HEK293 (cell line): ENCODE measurements around the gene VPS13D.

Source experiments
- HOXC10 ChIP-seq: sonication (generic); formaldehyde crosslinking; IDR thresholded peaks from 2 replicates; pipeline ENCODE4 v1.8.1; 2023; ENCODE audit warnings: mild to moderate bottlenecking, missing genetic modification reagents
- KLF16 ChIP-seq: fragments of 450-650 bp; formaldehyde crosslinking; IDR thresholded peaks from 2 replicates; pipeline ENCODE4 v1.5.1; 2017; ENCODE audit warnings: missing biosample characterization, missing genetic modification characterization
- OSR2 ChIP-seq: fragments of 450-650 bp; formaldehyde crosslinking; IDR thresholded peaks from 2 replicates; pipeline ENCODE4 v1.5.1; 2016; ENCODE audit warnings: missing biosample characterization, missing genetic modification characterization
- REST ChIP-seq: fragments of 450-650 bp; formaldehyde crosslinking; IDR thresholded peaks from 2 replicates; pipeline ENCODE4 v1.5.1; 2016; ENCODE audit warnings: missing biosample characterization, missing genetic modification characterization
- SCRT2 ChIP-seq: fragments of 450-650 bp; formaldehyde crosslinking; IDR thresholded peaks from 2 replicates; pipeline ENCODE4 v1.5.1; 2016; ENCODE audit warnings: missing biosample characterization, missing genetic modification characterization
- ZFP41 ChIP-seq: fragments of 450-650 bp; formaldehyde crosslinking; IDR thresholded peaks from 2 replicates; pipeline ENCODE4 v1.5.1; 2016; ENCODE audit warnings: missing biosample characterization, missing genetic modification characterization, borderline replicate concordance
- ZFP69B ChIP-seq: fragments of 450-650 bp; formaldehyde crosslinking; IDR thresholded peaks from 2 replicates; pipeline ENCODE4 v1.5.1; 2016; ENCODE audit warnings: missing biosample characterization, missing genetic modification characterization
- ZNF112 ChIP-seq: fragments of 450-650 bp; formaldehyde crosslinking; IDR thresholded peaks from 2 replicates; pipeline ENCODE4 v1.5.0; 2017; ENCODE audit warnings: missing biosample characterization, missing genetic modification characterization
- ZNF121 ChIP-seq: fragments of 450-650 bp; formaldehyde crosslinking; IDR thresholded peaks from 2 replicates; pipeline ENCODE4 v1.5.1; 2016; ENCODE audit warnings: missing biosample characterization, missing genetic modification characterization
- ZNF2 ChIP-seq: fragments of 450-650 bp; formaldehyde crosslinking; IDR thresholded peaks from 2 replicates; pipeline ENCODE4 v1.5.1; 2016; ENCODE audit warnings: missing biosample characterization, missing genetic modification characterization
- ZNF223 ChIP-seq: fragments of 450-650 bp; formaldehyde crosslinking; IDR thresholded peaks from 2 replicates; pipeline ENCODE4 v1.5.1; 2016; ENCODE audit warnings: missing biosample characterization, missing genetic modification characterization
- ZNF239 ChIP-seq: fragments of 450-650 bp; formaldehyde crosslinking; IDR thresholded peaks from 2 replicates; pipeline ENCODE4 v1.5.1; 2016; ENCODE audit warnings: missing biosample characterization, missing genetic modification characterization
- ZNF416 ChIP-seq: fragments of 450-650 bp; formaldehyde crosslinking; IDR thresholded peaks from 2 replicates; pipeline ENCODE4 v1.5.1; 2016; ENCODE audit warnings: missing biosample characterization, missing genetic modification characterization
- ZNF423 ChIP-seq: fragments of 450-650 bp; formaldehyde crosslinking; IDR thresholded peaks from 2 replicates; pipeline ENCODE4 v1.5.1; 2016; ENCODE audit warnings: missing biosample characterization, missing genetic modification characterization
- ZNF501 ChIP-seq: fragments of 450-650 bp; formaldehyde crosslinking; IDR thresholded peaks from 2 replicates; pipeline ENCODE4 v1.5.1; 2016; ENCODE audit warnings: missing biosample characterization, missing genetic modification characterization
- ZNF560 ChIP-seq: fragments of 450-650 bp; formaldehyde crosslinking; IDR thresholded peaks from 2 replicates; pipeline ENCODE4 v1.5.1; 2017; ENCODE audit warnings: missing biosample characterization, missing genetic modification characterization, borderline replicate concordance
- ZNF571 ChIP-seq: fragments of 450-650 bp; formaldehyde crosslinking; IDR thresholded peaks from 2 replicates; pipeline ENCODE4 v1.5.0; 2017; ENCODE audit warnings: missing biosample characterization, missing genetic modification characterization
- ZNF580 ChIP-seq: fragments of 450-650 bp; formaldehyde crosslinking; IDR thresholded peaks from 2 replicates; pipeline ENCODE4 v1.5.1; 2016; ENCODE audit warnings: missing biosample characterization, missing genetic modification characterization
- ZNF624 ChIP-seq: fragments of 450-650 bp; formaldehyde crosslinking; IDR thresholded peaks from 2 replicates; pipeline ENCODE4 v1.5.1; 2017; ENCODE audit warnings: missing biosample characterization, missing genetic modification characterization
- ZNF658 ChIP-seq: fragments of 450-650 bp; formaldehyde crosslinking; IDR thresholded peaks from 2 replicates; pipeline ENCODE4; 2016; ENCODE audit warnings: missing biosample characterization, missing genetic modification characterization
- ZNF776 ChIP-seq: fragments of 450-650 bp; formaldehyde crosslinking; IDR thresholded peaks from 2 replicates; pipeline ENCODE4 v1.5.0; 2017; ENCODE audit warnings: missing biosample characterization, missing genetic modification characterization, borderline replicate concordance
- ZSCAN16 ChIP-seq: fragments of 450-650 bp; formaldehyde crosslinking; IDR thresholded peaks from 2 replicates; pipeline ENCODE4 v1.5.1; 2016; ENCODE audit warnings: missing biosample characterization, missing genetic modification characterization
- TF ChIP-seq, protein P1 (sequence below): fragments of 450-650 bp; formaldehyde crosslinking; IDR thresholded peaks from 2 replicates; pipeline ENCODE4 v1.5.1; 2016; ENCODE audit warnings: missing biosample characterization, missing genetic modification characterization
- TF ChIP-seq, protein P2 (sequence below): sonication (generic); formaldehyde crosslinking; IDR thresholded peaks from 2 replicates; pipeline ENCODE4 v1.8.1; 2022; ENCODE audit warnings: mild to moderate bottlenecking, moderate library complexity, missing genetic modification reagents
- TF ChIP-seq, protein P3 (sequence below): fragments of 450-650 bp; formaldehyde crosslinking; IDR thresholded peaks from 2 replicates; pipeline ENCODE4 v1.5.1; 2016; ENCODE audit warnings: missing biosample characterization, missing genetic modification characterization
- TF ChIP-seq, protein P4 (sequence below): fragments of 450-650 bp; formaldehyde crosslinking; IDR thresholded peaks from 2 replicates; pipeline ENCODE4 v1.5.1; 2017; ENCODE audit warnings: missing biosample characterization, missing genetic modification characterization
- TF ChIP-seq, protein P5 (sequence below): fragments of 450-650 bp; formaldehyde crosslinking; IDR thresholded peaks from 2 replicates; pipeline ENCODE4 v1.5.1; 2017; ENCODE audit warnings: missing biosample characterization, mild to moderate bottlenecking, missing genetic modification characterization, moderate library complexity

VPS13D gene

DNA sequence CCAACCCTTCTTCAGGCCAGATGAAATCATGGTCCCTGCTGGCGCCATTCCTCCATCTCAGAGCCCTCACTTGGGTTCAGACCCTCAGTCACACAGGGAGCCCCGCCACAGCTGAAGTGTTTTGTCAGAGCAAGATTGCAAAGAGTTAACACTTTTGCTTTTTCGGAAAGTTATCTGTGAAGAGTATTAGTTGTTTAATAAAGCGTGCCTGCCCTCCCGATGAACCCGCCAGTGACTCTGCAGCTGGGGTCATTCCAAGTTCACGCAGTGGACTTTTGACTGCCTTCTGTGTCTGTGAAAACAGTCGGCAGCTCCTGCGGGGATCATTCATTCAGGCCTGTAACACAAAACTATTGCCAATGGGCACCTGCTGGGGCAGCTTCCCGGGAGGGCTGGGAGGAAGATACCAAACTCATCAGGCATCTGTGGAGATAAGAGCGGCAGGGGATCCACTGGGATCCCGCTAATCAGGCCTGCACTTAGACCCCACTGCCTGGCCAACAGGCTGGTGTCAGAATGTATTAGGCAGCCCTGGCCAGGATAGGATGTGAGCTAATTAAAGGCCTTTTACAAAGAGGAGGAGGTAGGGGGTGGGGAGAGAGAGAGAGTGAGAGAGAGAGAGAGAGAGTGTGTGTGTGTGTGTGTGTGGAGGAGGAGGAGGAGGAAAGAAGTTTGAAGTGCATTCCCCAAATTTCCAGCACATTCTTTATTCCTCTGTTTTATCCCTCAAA, 203.7 kb downstream of the VPS13D start (continued):
- TF ChIP-seq ZNF223 (tag by site-specific recombination) (0 out of 2 replicates have a peak, but pooled peaks have one; percentile 39), REST (tag by site-specific recombination) (no peak), ZNF624 (tag by site-specific recombination) (0 out of 2 replicates have a peak, but pooled peaks have one; percentile 29), ZNF501 (tag by site-specific recombination) (0 out of 2 replicates have a peak, but pooled peaks have one; percentile 34), ZNF239 (tag by site-specific recombination) (peak; percentile 62; the same call in 1 of the 2 replicates), ZNF2 (peak; percentile 70), ZNF112 (no peak), ZNF560 (tag by site-specific recombination) (no peak), ZFP69B (tag by site-specific recombination) (peak; percentile 79), ZNF571 (tag by site-specific recombination) (no peak; the same call in 1 of the 2 replicates), OSR2 (tag by site-specific recombination) (peak; percentile 11), ZSCAN16 (tag by site-specific recombination) (peak; percentile 70; the same call in 1 of the 2 replicates), ZNF658 (tag by site-specific recombination) (no peak), KLF16 (tag by site-specific recombination) (peak; percentile 91), ZNF121 (tag by site-specific recombination) (peak; percentile 99), HOXC10 (no peak), ZFP41 (tag by site-specific recombination) (no peak), ZNF776 (tag by site-specific recombination) (no peak), ZNF416 (tag by site-specific recombination) (no peak), SCRT2 (tag by site-specific recombination) (peak; percentile 63), ZNF423 (peak; percentile 85), ZNF580 (tag by site-specific recombination) (peak; percentile 93)
- TF ChIP-seq, protein P1, sequence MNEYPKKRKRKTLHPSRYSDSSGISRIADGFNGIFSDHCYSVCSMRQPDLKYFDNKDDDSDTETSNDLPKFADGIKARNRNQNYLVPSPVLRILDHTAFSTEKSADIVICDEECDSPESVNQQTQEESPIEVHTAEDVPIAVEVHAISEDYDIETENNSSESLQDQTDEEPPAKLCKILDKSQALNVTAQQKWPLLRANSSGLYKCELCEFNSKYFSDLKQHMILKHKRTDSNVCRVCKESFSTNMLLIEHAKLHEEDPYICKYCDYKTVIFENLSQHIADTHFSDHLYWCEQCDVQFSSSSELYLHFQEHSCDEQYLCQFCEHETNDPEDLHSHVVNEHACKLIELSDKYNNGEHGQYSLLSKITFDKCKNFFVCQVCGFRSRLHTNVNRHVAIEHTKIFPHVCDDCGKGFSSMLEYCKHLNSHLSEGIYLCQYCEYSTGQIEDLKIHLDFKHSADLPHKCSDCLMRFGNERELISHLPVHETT (tag by site-specific recombination): peak; percentile 62
- TF ChIP-seq, protein P2, sequence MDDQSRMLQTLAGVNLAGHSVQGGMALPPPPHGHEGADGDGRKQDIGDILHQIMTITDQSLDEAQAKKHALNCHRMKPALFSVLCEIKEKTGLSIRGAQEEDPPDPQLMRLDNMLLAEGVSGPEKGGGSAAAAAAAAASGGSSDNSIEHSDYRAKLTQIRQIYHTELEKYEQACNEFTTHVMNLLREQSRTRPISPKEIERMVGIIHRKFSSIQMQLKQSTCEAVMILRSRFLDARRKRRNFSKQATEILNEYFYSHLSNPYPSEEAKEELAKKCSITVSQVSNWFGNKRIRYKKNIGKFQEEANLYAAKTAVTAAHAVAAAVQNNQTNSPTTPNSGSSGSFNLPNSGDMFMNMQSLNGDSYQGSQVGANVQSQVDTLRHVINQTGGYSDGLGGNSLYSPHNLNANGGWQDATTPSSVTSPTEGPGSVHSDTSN (CRISPR knock-in tag): no peak
- TF ChIP-seq, protein P3, sequence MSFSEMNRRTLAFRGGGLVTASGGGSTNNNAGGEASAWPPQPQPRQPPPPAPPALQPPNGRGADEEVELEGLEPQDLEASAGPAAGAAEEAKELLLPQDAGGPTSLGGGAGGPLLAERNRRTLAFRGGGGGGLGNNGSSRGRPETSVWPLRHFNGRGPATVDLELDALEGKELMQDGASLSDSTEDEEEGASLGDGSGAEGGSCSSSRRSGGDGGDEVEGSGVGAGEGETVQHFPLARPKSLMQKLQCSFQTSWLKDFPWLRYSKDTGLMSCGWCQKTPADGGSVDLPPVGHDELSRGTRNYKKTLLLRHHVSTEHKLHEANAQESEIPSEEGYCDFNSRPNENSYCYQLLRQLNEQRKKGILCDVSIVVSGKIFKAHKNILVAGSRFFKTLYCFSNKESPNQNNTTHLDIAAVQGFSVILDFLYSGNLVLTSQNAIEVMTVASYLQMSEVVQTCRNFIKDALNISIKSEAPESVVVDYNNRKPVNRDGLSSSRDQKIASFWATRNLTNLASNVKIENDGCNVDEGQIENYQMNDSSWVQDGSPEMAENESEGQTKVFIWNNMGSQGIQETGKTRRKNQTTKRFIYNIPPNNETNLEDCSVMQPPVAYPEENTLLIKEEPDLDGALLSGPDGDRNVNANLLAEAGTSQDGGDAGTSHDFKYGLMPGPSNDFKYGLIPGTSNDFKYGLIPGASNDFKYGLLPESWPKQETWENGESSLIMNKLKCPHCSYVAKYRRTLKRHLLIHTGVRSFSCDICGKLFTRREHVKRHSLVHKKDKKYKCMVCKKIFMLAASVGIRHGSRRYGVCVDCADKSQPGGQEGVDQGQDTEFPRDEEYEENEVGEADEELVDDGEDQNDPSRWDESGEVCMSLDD (tag by site-specific recombination): no peak
- TF ChIP-seq, protein P4, sequence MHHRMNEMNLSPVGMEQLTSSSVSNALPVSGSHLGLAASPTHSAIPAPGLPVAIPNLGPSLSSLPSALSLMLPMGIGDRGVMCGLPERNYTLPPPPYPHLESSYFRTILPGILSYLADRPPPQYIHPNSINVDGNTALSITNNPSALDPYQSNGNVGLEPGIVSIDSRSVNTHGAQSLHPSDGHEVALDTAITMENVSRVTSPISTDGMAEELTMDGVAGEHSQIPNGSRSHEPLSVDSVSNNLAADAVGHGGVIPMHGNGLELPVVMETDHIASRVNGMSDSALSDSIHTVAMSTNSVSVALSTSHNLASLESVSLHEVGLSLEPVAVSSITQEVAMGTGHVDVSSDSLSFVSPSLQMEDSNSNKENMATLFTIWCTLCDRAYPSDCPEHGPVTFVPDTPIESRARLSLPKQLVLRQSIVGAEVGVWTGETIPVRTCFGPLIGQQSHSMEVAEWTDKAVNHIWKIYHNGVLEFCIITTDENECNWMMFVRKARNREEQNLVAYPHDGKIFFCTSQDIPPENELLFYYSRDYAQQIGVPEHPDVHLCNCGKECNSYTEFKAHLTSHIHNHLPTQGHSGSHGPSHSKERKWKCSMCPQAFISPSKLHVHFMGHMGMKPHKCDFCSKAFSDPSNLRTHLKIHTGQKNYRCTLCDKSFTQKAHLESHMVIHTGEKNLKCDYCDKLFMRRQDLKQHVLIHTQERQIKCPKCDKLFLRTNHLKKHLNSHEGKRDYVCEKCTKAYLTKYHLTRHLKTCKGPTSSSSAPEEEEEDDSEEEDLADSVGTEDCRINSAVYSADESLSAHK (tag by site-specific recombination): no peak
- TF ChIP-seq, protein P5, sequence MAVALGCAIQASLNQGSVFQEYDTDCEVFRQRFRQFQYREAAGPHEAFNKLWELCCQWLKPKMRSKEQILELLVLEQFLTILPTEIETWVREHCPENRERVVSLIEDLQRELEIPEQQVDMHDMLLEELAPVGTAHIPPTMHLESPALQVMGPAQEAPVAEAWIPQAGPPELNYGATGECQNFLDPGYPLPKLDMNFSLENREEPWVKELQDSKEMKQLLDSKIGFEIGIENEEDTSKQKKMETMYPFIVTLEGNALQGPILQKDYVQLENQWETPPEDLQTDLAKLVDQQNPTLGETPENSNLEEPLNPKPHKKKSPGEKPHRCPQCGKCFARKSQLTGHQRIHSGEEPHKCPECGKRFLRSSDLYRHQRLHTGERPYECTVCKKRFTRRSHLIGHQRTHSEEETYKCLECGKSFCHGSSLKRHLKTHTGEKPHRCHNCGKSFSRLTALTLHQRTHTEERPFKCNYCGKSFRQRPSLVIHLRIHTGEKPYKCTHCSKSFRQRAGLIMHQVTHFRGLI (tag by site-specific recombination): peak; percentile 36; the same call in 1 of the 2 replicates
